KG1 (cell line): ENCODE results near the gene C11orf58.

Source experiments
- DNase-seq: peaks from one replicate; lab custom pipeline; 2025; lab: John Stamatoyannopoulos, UW

The C11orf58 gene

DNA sequence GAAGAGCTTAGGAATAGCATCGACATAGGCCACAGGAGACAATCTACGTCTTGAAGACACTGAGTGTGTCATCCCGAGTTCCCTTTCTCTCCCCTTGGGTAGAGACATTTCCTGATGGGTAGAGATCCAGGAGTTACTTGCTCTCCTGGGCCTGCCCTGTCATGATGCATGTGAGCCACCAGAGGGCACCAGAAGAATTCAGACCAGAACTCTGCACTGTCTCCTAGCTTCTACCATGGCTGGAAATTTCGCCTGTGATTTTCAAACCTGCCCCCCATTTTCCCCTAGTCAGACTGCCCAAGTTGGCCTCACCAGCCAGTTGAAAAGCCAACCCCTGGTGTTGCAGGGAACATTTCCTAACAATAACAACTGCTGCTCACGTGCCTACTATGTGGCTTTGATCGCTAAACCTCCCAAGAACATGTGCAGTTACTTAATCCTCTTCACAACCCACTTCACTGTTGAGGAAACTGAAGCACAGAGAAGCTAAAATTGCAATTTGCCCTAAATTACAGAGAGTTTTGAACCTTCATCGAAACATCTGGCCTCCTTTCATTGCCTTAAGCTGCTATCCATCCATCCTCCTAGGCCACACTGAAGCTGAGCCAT, 47.2 kb downstream of the C11orf58 start:
- no peak for DNase-seq

DNA sequence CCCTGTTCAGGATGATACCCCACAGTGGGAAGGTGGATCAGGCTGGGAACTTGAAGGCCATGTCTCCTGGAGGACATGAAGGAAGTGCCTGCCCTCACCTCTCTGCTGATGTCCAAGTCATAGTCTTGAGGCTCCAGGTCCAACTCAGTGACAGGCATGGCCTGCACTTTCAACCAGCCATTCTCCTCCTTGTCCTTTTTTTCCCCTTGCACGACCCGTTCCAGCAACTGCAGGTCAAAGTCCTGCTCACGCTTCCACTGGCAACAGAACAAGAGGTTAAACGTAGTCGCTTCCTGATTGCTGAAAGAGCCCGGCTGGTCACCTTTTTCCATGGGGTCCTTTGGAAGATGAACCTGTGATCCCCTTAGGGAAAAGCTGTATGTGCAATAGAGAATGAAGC, 47.7 kb downstream of the C11orf58 start:
- no peak for DNase-seq

DNA sequence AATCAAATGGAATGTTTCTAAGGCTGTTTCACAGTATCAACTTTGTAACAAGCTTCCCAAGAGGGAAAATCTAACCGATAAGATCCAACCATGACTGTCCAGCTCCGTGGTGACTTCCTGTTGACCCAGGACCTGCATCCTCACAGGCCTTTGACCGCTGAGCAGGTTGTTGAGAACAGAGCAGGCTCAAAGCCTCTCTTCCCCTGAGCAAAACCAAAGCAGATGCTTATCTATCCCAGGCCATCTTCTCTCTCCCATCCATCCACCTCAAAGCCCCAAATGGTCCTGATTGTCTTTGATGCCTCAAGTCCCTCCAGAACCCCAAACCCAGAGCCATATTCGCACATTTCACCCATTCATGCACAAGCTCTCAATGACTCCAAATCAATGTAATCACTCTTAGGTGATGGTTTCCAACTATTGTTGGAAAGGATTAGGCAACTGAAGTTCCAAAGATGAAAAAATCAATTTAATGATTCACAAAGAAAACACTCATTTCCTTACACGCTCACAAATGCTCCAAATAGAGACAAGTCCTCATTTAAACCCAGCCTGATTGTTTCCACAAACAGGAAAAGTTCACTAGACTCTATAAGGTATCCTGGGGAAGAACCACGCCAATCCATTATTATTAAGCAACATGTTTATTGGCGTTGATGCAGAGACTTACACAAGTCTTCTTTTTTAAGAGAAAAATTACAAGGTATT, 48.7 kb downstream of the C11orf58 start:
- DNase-seq: no peak

DNA sequence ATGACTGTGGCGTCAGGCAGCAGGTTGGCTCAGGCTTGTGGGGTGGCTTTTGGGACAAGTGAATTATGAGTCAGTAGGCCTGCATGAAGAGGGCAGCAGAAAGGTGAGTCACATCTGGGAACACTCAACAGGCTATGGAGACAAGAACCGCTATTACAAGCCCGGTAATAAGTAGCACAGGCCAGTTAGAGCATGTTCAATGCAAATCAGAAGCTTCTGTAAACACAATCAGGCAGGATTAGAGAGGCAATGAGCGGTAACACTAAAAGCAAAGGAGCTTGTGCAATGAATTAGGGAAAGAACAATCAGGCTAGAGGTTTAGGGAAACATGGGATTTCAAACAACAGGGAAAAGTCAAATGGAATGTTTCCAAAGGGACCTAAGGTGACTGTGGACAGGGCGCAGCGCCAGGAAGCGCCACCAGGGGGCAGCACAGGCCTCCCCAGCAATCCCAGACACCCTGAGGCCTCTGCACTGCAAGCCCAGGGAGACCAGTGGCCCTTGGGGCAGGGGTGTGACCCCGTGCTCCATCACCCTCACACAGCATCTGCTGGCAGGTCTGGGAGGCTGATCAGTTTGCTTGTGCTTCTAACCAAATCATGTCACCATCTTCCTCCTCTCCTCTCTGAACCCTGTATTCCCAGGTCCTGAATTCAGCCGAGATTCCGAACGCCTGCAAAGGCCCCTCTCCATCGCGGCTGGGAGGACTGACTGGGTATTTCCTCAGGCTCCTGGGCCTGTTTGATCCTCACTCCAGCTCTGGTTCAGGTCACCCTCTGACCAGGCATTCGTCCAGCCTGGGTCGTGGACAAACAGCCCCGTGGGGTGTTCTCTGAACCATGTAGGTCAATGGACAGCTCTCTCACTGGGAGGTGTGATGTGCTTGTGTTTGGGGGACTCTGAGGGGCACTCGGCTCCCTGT, 50.0 kb downstream of the C11orf58 start:
- DNase-seq: peak; percentile 19

DNA sequence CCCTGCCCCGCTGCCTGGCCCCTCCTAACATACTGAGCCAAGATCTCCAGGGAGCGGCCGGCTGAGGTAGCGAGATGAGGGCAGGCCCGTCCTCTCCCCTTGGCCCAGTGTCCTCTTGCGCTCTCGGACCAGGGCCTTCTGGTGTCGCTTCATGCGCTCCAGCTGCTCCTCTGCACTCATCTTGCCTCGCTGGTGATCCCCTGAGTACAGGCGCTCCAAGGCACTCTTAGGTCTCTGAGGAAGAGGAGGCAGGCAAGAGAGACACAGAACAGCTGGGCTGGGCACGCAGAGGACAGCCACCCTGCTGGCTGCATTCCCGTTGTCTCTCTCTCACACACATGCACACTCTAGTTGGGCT, 50.6 kb downstream of the C11orf58 start:
- DNase-seq: no peak

DNA sequence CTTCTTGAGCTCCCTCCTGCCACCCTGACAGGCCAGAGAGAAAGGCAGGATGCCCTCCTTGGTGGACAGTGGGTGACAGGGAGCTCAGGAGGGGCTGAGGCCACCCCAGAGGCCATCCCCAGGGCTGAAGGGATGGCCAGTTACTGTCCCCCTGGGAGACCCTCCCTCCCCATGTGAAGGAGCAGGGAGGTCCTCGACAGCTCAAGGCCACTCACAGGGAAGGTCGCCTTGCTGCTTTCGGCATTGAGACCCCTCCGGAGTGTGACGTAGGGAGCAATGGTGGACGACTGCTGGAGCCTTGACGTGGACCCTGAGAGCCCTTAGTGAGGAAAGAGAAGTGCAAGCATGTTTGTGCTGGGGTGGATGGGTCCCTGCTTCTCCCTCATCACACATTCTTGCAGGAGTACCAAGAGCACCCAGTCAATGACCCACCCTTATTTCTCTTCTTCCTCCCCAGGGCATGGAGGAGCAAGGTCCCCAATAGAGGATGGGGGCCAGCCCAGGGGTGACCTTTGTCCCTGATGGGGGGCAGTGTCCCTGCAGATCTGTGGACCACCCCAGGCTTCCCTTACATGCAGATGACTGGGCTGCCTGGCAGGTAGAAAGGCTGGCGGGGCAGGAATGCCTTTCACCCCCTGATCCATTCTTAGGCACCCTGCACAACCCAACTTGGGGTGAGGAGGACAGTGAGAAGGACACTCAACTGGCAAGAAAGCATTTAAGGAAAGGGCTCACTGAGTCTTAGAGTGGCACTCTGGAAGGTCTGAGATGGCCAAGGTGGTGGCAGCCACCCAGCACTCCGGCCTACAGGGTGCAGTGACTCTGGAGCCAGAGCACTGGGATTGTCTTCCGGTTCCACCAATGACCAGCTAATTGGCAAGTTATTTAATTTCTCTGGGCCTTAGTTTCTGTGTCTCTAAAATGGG, 51.4 kb downstream of the C11orf58 start:
- DNase-seq: no peak

DNA sequence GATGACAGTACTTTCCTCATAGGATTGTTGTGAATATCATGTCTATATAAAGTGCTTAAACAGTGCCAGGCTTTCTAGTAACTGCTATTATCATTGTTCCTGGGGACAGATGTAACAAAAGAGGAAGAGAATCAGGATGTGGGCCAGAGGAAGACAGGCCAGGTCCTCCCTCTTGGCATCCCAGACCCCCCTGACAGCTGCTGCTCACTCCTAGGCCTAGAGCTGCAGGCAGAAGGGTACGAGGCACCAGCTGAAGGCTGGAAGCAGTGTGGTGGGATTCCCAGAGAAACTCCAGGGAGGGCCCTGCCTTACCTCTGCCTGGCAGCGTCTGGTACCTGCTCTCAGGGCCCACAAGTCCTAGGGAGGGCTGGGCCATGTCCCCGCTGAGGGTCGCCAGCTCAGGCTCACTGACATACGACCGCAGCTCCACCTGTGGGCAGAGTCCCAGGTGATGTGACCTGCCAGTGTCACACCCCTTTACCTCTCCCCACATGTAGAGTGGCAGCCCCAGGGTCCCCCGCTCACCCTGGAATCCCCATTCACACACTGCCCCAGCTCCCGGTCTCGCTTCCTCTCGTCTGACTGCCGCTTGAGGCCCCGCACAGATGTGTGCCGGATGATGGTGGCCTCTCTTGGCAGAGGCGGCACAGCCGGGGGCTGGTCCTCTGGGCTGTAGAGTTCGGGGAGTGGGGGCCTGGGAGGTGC, 52.2 kb downstream of the C11orf58 start:
- no peak for DNase-seq

DNA sequence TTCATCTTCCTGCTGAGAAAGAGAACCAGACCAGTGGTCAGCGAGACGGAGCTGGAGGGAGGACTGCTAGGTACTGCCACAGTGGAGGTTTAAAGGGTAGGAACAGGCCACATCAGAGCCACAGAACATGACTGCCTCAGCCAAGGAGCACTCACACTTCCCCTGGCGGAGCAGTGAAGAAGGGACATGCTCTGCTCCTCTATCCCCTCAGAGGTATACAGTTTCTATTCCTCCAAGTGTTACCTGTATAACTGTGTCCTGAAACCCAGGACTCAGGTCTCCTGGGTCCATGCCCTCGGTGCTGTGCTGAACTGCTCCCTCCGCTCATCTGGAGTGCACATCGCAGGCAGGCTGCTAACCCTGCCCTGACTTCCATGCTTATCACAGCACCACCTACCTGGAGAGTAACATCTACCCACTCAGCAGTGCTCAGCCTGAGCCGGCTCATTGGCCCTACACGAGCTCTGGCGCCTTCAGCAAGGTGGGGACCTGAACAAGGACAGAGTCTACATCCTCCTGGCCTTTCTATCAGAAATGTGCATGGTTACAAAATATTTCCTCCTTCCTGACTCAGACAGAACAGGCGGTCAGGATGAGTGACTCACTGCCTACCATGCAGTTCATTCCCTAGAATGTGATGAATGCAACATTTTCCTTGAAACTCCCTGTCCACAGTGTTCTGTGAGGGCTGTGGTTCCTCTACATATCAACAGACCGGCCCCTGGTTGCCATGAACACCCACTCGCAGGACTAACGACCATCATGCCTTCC, 52.9 kb downstream of the C11orf58 start:
- DNase-seq: no peak

DNA sequence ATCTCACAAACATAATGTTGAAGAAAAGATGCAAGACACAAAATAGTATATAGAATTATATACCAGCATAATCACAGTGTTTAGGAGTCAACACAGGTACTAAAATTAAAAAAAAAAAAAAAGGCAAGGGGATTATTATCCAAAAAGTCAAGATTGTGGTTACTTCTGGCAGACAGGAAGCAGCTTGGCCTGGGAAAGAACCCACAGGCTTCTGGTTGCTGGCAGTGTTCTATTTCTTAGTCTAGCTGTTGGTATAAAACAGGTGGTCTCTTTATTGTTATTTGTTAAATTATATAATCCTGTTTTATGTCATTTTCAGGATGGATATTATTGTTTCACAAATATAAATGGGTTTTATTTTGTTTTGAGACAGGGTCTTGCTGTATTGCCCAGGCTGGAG, 54.0 kb downstream of the C11orf58 start:
- DNase-seq: no peak

DNA sequence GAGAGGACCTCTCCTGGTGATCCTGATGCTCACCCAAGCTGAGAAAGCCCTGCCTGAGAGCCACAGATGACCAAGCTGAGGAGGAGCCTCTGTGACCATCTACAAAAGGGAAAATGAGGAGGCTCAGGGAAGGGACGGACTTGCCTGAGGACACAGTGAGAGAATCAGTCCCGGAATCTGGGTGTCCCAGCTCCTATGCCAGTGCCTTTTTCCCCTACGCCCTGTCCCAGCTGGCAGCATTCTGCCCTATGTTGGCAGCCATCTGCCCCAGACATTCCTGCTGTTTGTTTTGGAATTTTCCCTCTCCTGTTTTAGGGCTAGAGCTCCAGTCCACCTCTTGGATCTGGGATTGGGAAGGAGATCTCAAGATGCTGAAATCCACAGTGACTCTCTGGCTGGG, 54.6 kb downstream of the C11orf58 start:
- DNase-seq: no peak

DNA sequence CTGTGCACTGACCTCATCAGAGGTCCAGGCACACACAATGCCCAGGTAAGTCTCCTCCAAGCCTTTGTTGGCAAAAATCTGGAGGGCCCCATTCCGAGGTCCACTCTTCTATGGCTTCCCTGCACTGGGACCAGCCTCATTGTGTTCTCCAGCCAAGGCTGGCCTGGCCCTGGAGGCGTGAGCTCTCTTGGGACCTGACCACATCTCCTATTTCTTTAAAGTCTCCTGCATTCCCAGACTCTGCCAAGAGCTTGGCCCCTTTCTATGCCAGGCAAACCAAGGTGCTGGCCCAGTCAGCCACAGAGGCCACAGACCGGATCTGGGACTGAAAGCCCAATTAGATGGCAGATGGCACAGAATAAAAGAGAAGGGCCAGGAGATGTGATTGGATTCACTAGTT, 55.1 kb downstream of the C11orf58 start:
- DNase-seq: no peak

DNA sequence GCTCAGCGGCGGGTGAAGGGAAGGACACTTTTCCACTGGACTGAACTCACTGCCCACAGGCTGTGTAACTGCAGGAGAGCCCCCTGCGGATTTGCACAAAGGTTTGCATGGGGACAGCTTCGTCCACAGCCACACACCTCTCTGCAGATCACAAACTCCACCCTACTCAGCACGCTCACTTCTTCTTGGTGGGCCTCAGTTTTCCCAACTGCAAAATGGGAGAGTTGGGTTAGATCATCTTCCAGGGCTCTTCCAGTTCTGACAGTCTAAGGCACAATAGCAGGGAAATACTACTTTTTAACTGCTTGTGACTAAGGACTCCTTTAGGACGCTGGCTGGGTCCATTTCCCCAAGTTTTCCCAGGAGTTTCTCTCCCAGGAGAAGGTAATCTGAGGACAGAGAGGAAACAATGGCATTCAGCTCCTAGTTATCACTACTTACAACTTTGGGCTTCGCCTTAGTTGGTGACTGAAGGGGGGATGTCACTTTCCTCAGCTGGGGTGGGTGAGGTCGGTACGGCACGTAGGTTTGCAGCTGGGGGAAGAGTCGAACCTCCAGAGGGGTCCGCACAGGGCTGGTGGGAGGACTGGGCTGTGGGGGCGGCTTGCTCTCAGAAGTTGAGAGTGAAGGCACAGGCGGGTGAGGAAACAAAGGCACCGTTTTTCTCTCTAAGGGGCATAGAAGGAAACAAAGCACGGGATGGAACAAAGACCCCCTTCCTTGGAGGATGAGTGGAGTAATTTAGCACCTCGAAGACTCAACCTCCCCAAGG, 55.8 kb downstream of the C11orf58 start:
- no peak for DNase-seq

DNA sequence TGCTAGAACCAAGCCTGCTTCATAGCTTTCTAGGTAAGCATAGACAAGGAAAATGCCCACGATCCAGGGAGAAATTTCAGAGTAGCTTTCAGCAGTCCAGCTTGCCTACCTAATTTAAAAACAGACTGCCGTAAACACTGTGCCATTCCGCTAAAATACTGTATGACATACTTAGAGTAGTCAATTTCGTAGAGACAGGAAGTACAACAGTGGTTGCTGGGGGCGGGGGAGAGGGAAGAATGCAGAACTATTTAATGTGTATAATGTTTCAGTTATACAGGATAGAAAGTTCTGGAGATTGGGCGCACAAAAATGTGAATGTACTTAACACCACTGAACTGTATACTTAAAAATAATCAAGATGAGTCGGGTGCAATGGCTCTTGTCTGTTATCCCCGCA, 56.7 kb downstream of the C11orf58 start:
- DNase-seq: peak; percentile 23

DNA sequence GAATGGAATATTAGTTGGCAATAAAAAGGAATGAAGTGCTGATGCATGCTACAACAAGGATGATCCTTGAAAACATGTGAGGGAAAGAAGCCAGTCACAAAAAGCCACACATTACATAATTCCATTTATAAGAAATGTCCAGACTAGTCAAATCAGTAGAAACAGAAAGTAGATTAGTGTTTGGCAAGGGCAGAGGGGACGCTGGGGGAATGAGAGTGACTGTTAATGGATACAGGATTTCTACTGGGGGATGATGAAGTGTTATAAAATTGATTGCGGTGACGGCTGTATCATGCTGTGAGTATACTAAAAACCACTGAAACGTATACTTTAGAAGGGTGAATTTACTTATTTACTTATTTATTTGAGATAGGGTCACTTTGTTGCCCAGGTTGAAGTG, 57.9 kb downstream of the C11orf58 start:
- no peak for DNase-seq

DNA sequence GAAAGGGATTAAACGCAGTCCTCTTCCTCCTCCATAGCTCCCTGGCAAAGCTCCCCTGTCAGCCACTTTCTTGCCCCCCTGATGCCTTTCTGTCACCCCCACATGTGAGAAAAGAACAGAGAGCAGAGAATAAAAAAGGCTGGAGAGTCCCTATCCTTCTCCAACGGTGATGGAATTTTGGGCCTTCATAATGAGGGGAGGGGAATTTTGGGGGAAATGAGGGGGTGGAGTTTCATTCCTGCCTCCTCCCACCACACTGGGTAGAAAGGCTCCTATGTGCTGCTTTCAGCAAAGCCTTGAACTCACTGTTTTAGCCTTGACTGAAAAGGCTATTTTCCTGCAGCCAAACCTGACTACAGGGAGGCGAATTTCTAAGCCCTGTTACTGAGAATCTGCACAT, 59.3 kb downstream of the C11orf58 start:
- DNase-seq: no peak

DNA sequence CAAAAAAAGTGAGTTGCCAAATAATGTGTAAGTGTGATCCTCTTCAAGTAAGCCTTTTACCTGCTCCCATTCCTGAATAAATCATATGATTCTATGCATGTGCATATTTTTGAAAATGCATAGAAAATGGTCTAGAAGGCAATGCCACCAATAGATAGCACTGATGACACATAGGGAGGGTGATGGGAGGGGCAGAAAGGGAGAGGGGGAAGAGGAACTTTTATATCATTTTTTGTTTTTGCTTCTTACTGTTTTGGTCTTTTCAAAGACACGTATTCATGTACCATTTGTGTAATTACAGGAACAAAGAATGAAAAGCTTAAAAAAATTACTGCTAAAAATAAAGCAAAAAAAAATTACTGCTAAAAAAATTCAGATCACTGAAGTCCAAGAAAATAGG, 60.8 kb downstream of the C11orf58 start:
- DNase-seq: no peak

DNA sequence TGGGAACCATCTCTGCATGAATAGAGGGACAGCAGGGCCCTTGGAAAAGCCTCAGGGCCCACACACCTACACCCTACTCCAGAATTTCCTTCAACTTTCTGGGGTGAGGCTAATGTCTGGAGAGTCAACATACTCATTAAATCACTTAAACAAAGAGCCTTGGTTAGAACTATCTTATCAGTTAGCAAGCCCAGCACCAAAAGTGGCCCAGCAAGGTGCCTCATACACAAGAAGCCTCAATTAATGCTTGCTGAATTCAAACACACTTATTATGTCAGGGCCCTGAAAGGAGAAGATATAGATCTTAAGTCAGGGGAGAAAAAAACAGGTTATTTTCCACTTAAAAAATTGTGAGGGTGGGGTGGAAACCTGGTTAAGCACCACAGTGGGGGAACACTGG, 61.4 kb downstream of the C11orf58 start:
- DNase-seq: no peak

DNA sequence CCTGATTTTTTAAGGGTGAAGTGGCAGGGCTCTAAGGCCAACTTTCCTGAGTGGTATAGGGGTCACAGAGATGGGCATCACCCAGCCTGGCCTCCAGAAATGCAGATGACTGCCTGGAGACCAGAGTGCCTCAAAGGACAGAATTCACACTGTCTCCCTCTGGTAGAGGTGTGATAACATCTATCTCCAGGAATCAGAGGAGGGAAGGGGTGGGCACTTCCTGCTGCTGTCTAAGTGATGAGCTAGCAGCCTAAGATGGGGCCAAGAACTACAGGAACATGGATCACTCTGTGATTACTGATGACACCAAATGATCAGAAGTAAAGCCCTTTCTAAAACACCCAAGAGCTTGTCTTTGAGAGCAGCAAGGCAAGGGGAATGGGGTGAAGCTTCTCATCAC, 61.9 kb downstream of the C11orf58 start:
- DNase-seq: no peak

DNA sequence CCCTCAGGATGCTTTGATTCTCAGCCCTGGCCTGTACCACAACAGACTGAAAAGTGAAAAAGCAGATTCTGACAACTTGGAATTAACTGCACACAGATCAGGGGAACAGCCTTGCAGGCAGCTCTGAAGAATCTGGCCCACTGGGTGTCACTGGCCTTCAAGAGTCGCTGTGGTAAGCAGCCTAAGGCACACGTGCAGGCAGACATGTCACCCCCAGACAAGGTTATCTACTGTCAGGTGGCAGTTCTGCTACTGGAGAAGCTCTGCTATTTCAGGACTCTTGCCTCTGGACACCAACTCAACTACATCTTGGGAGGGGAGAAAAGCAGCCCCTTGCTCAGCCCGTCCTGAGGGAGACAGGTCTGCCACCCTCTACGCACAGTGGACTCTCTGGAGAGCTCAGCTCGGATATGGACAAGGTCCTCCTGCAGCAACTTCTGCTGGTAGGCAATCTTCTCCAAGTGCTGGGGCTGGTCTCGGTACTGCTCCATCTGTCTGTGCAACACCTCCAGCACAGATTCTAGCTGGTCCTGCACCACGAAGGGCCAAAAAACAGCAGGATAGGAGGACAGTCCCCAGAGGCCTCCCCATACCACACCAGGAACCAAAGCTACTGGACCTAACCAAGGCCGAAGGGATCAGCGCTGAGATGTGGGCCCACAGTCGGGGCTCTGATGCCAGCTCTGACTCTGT, 63.0 kb downstream of the C11orf58 start:
- no peak for DNase-seq
